Gastroesophageal sphincter (tissue), 4 donors: ENCODE measurements around the gene GAS1. TPM values are rescaled to one million over a fixed set of nuclear protein-coding genes. Genes with fewer than 3 reads are reported as not detected.

ENCODE experiments used
- ATAC-seq: fragments of 150-250 bp; one replicate; pipeline ENCODE4 v1.9.1; 2016; ENCODE audit warnings: mild to moderate bottlenecking, moderate library complexity
- H3K27ac ChIP-seq, 4 donors: fragments of 200-600 bp; sonication (generic) in 3 of 4; 1 replicate in 3 of 4; 2 replicates in 1 of 4; pipeline ENCODE4 v1.5.1; 2016 to 2019
- H3K27me3 ChIP-seq: fragments of 200-600 bp; sonication (generic); one replicate; pipeline ENCODE4 v1.5.1; 2019
- H3K36me3 ChIP-seq, 2 donors: fragments of 200-600 bp; sonication (generic); one replicate each; pipeline ENCODE4 v1.5.1; 2019; ENCODE audit warnings: control low read depth in 1 of 2
- H3K4me1 ChIP-seq, 3 donors: fragments of 200-600 bp; sonication (generic); 1 replicate in 2 of 3; 2 replicates in 1 of 3; pipeline ENCODE4 v1.5.1; 2016 to 2019; ENCODE audit warnings: control low read depth in 2 of 3
- H3K4me3 ChIP-seq, 2 donors: fragments of 200-600 bp; sonication (generic); one replicate each; pipeline ENCODE4 v1.5.1; 2019; ENCODE audit warnings: mild to moderate bottlenecking in 1 of 2, moderate library complexity in 1 of 2
- H3K9me3 ChIP-seq, 3 donors: fragments of 200-600 bp; sonication (generic); one replicate each; pipeline ENCODE4 v1.5.1; 2017 to 2019; ENCODE audit warnings: control low read depth in 2 of 3
- CTCF ChIP-seq, 4 experiments: fragments of 200-600 bp in 2 of 4; fragments of 450-650 bp in 2 of 4; sonication (generic) in 1 of 4; IDR thresholded peaks; one replicate each; pipeline ENCODE4 v1.5.1; 2017 to 2019; ENCODE audit warnings: antibody characterized with exemption in 4 of 4, mild to moderate bottlenecking in 2 of 4, moderate library complexity in 2 of 4
- EP300 ChIP-seq: sonication (generic); formaldehyde crosslinking; IDR thresholded peaks from one replicate; pipeline ENCODE4 v1.6.1; 2017; ENCODE audit warnings: antibody characterized with exemption, mild to moderate bottlenecking
- POLR2A ChIP-seq, 2 donors: fragments of 450-650 bp; IDR thresholded peaks; one replicate each; pipeline ENCODE4 v1.6.1; 2017; ENCODE audit warnings: antibody characterized with exemption in 2 of 2, mild to moderate bottlenecking in 2 of 2, moderate library complexity in 1 of 2
- POLR2AphosphoS5 ChIP-seq: sonication (generic); formaldehyde crosslinking; IDR thresholded peaks from one replicate; pipeline ENCODE4 v1.6.1; 2017; ENCODE audit warnings: antibody characterized with exemption
- WGBS, 2 donors: methylation state at CpG; one replicate each; pipeline ENCODE4 v1.1.5; 2018; ENCODE audit warnings: low coverage in 1 of 2; 5-methylcytosine and 5-hydroxymethylcytosine counted together
- total RNA-seq, 4 donors: library from RNA; depleted of rRNA; stranded (reverse); fragments of >200 nt; gene quantifications; one replicate each; pipeline ENCODE4 v1.1.0, GENCODE V29; 2016

Gene GAS1
- total RNA-seq, 4 donors from 2014 or later, result 65.7 to 167 (median 90.5) TPM

- ATAC-seq, result no peak
- TF ChIP-seq EP300 (no peak), CTCF (IDR thresholded peaks at IDR 0.05) (no peak), POLR2AphosphoS5 (no peak), POLR2A (IDR thresholded peaks at IDR 0.05) (no peak)
- Histone ChIP-seq H3K9me3 (no peaks in the 10 kb centered on the region), H3K36me3 (no peaks in the 10 kb centered on the region), H3K4me1 (peaks cover 0 to 35% (median 2%) of the 10 kb centered on the region in 3 donors), H3K27me3 (no peaks in the 10 kb centered on the region), H3K4me3 (no peak overlapping the region), H3K27ac (no peak overlapping the region)
- 57 to 90% methylated on average over 1 to 2 of the region's 2 CpGs for WGBS, 2 donors
Measured at GRCh38 chr9:86941197-86941596, 6.1 kb downstream of the GAS1 start.

- H3K4me3 ChIP-seq, result no peak overlapping the region
- no peaks in the 10 kb centered on the region for H3K36me3 ChIP-seq
- no peak overlapping the region for H3K27ac ChIP-seq
- peaks cover 0 to 34% (median 2%) of the 10 kb centered on the region in 3 donors for H3K4me1 ChIP-seq
- WGBS, 2 donors, result 60 to 63% methylated on average over 6 of the region's 6 CpGs
- no peak for TF ChIP-seq EP300
- TF ChIP-seq CTCF (IDR thresholded peaks at IDR 0.05), result no peak
- TF ChIP-seq POLR2AphosphoS5, result no peak
- TF ChIP-seq POLR2A (IDR thresholded peaks at IDR 0.05), result no peak
- no peaks in the 10 kb centered on the region for H3K27me3 ChIP-seq
- no peak for ATAC-seq
- no peaks in the 10 kb centered on the region for H3K9me3 ChIP-seq
Measured at GRCh38 chr9:86940774-86941173, 6.5 kb downstream of the GAS1 start.

GRCh38 chr9:86939891-86940290, 7.4 kb downstream of the GAS1 start:
- H3K27ac ChIP-seq, result no peak overlapping the region
- H3K27me3 ChIP-seq, result no peaks in the 10 kb centered on the region
- ATAC-seq, result no peak
- H3K36me3 ChIP-seq, result no peaks in the 10 kb centered on the region
- TF ChIP-seq POLR2AphosphoS5 (no peak), EP300 (no peak), POLR2A (IDR thresholded peaks at IDR 0.05) (no peak), CTCF (IDR thresholded peaks at IDR 0.05) (no peak)
- peaks cover 0 to 27% (median 2%) of the 10 kb centered on the region in 3 donors for H3K4me1 ChIP-seq
- H3K9me3 ChIP-seq, result no peaks in the 10 kb centered on the region
- no peak overlapping the region for H3K4me3 ChIP-seq
- 89 to 100% methylated on average over 1 of the region's 1 CpG for WGBS, 2 donors

- Histone ChIP-seq H3K27me3 (no peaks in the 10 kb centered on the region), H3K36me3 (no peaks in the 10 kb centered on the region), H3K9me3 (no peaks in the 10 kb centered on the region), H3K27ac (no peak overlapping the region), H3K4me1 (peaks cover 0 to 21% (median 2%) of the 10 kb centered on the region in 3 donors), H3K4me3 (no peak overlapping the region)
- ATAC-seq, result no peak
- TF ChIP-seq POLR2AphosphoS5 (no peak), CTCF (IDR thresholded peaks at IDR 0.05) (no peak), POLR2A (IDR thresholded peaks at IDR 0.05) (no peak), EP300 (no peak)
- 96 to 98% methylated on average over 4 to 5 of the region's 5 CpGs for WGBS, 2 donors
Measured at GRCh38 chr9:86939321-86939720, 8.0 kb downstream of the GAS1 start.

GRCh38 chr9:86938780-86939179, 8.5 kb downstream of the GAS1 start:
- H3K4me1 ChIP-seq, result peaks cover 0 to 16% (median 2%) of the 10 kb centered on the region in 3 donors
- H3K36me3 ChIP-seq, result no peaks in the 10 kb centered on the region
- no peaks in the 10 kb centered on the region for H3K27me3 ChIP-seq
- no peak overlapping the region for H3K4me3 ChIP-seq
- WGBS, 2 donors, result 20 to 100% methylated on average over 1 of the region's 1 CpG
- no peak for ATAC-seq
- TF ChIP-seq POLR2AphosphoS5, result no peak
- no peaks in the 10 kb centered on the region for H3K9me3 ChIP-seq
- no peak overlapping the region for H3K27ac ChIP-seq
